Gastroesophageal sphincter (tissue), 4 donors: Measurements from ENCODE around the gene ITPKB. TPM values are rescaled to one million over a fixed set of nuclear protein-coding genes. Genes with fewer than 3 reads are reported as not detected.

ENCODE experiments used
- ATAC-seq: fragments of 150-250 bp; one replicate; pipeline ENCODE4 v1.9.1; 2016; ENCODE audit warnings: mild to moderate bottlenecking, moderate library complexity
- H3K27ac ChIP-seq, 4 donors: fragments of 200-600 bp; sonication (generic) in 3 of 4; 1 replicate in 3 of 4; 2 replicates in 1 of 4; pipeline ENCODE4 v1.5.1; 2016 to 2019
- H3K27me3 ChIP-seq: fragments of 200-600 bp; sonication (generic); one replicate; pipeline ENCODE4 v1.5.1; 2019
- H3K36me3 ChIP-seq, 2 donors: fragments of 200-600 bp; sonication (generic); one replicate each; pipeline ENCODE4 v1.5.1; 2019; ENCODE audit warnings: control low read depth in 1 of 2
- H3K4me1 ChIP-seq, 3 donors: fragments of 200-600 bp; sonication (generic); 1 replicate in 2 of 3; 2 replicates in 1 of 3; pipeline ENCODE4 v1.5.1; 2016 to 2019; ENCODE audit warnings: control low read depth in 2 of 3
- H3K4me3 ChIP-seq, 2 donors: fragments of 200-600 bp; sonication (generic); one replicate each; pipeline ENCODE4 v1.5.1; 2019; ENCODE audit warnings: mild to moderate bottlenecking in 1 of 2, moderate library complexity in 1 of 2
- H3K9me3 ChIP-seq, 3 donors: fragments of 200-600 bp; sonication (generic); one replicate each; pipeline ENCODE4 v1.5.1; 2017 to 2019; ENCODE audit warnings: control low read depth in 2 of 3
- CTCF ChIP-seq, 4 experiments: fragments of 200-600 bp in 2 of 4; fragments of 450-650 bp in 2 of 4; sonication (generic) in 1 of 4; IDR thresholded peaks; one replicate each; pipeline ENCODE4 v1.5.1; 2017 to 2019; ENCODE audit warnings: antibody characterized with exemption in 4 of 4, mild to moderate bottlenecking in 2 of 4, moderate library complexity in 2 of 4
- EP300 ChIP-seq: sonication (generic); formaldehyde crosslinking; IDR thresholded peaks from one replicate; pipeline ENCODE4 v1.6.1; 2017; ENCODE audit warnings: antibody characterized with exemption, mild to moderate bottlenecking
- POLR2A ChIP-seq, 2 donors: fragments of 450-650 bp; IDR thresholded peaks; one replicate each; pipeline ENCODE4 v1.6.1; 2017; ENCODE audit warnings: antibody characterized with exemption in 2 of 2, mild to moderate bottlenecking in 2 of 2, moderate library complexity in 1 of 2
- POLR2AphosphoS5 ChIP-seq: sonication (generic); formaldehyde crosslinking; IDR thresholded peaks from one replicate; pipeline ENCODE4 v1.6.1; 2017; ENCODE audit warnings: antibody characterized with exemption
- WGBS, 2 donors: methylation state at CpG; one replicate each; pipeline ENCODE4 v1.1.5; 2018; ENCODE audit warnings: low coverage in 1 of 2; 5-methylcytosine and 5-hydroxymethylcytosine counted together
- total RNA-seq, 4 donors: library from RNA; depleted of rRNA; stranded (reverse); fragments of >200 nt; gene quantifications; one replicate each; pipeline ENCODE4 v1.1.0, GENCODE V29; 2016

Gene ITPKB
- total RNA-seq, 4 donors from 2014 or later = 75.0 to 184 (median 94.2) TPM

- no peak overlapping the region for H3K27ac ChIP-seq
- H3K36me3 ChIP-seq = no peaks in the 10 kb centered on the region
- TF ChIP-seq POLR2A (IDR thresholded peaks at IDR 0.05) (no peak), CTCF (IDR thresholded peaks at IDR 0.05) (no peak), POLR2AphosphoS5 (no peak), EP300 (no peak)
- no peaks in the 10 kb centered on the region for H3K27me3 ChIP-seq
- WGBS, 2 donors = 26 to 27% methylated on average over 1 of the region's 1 CpG
- H3K9me3 ChIP-seq = no peaks in the 10 kb centered on the region
- no peak for ATAC-seq
- no peaks in the 10 kb centered on the region for H3K4me1 ChIP-seq
- H3K4me3 ChIP-seq = no peak overlapping the region
These were observed 22.2 kb upstream of the ITPKB start for GRCh38 chr1:226761322-226761721.

- no peak overlapping the region for H3K4me3 ChIP-seq
- H3K4me1 ChIP-seq = no peaks in the 10 kb centered on the region
- 86 to 95% methylated on average over 9 of the region's 9 CpGs for WGBS, 2 donors
- no peak for ATAC-seq
- no peaks in the 10 kb centered on the region for H3K27me3 ChIP-seq
- H3K36me3 ChIP-seq = no peaks in the 10 kb centered on the region
- no peak overlapping the region for H3K27ac ChIP-seq
- TF ChIP-seq EP300 (no peak), POLR2A (IDR thresholded peaks at IDR 0.05) (no peak), POLR2AphosphoS5 (no peak), CTCF (IDR thresholded peaks at IDR 0.05) (no peak)
- H3K9me3 ChIP-seq = no peaks in the 10 kb centered on the region
These were observed 15.9 kb upstream of the ITPKB start for GRCh38 chr1:226754793-226755533.

- Histone ChIP-seq H3K27ac (no peak overlapping the region), H3K27me3 (no peaks in the 10 kb centered on the region), H3K9me3 (no peaks in the 10 kb centered on the region), H3K4me3 (no peak overlapping the region), H3K4me1 (no peaks in the 10 kb centered on the region), H3K36me3 (no peaks in the 10 kb centered on the region)
- 86 to 97% methylated on average over 5 to 7 of the region's 7 CpGs for WGBS, 2 donors
- TF ChIP-seq CTCF (IDR thresholded peaks at IDR 0.05) = no peak
- no peak for TF ChIP-seq POLR2A (IDR thresholded peaks at IDR 0.05)
- TF ChIP-seq EP300 = no peak
- TF ChIP-seq POLR2AphosphoS5 = no peak
- ATAC-seq = no peak
These were observed 15.0 kb upstream of the ITPKB start for GRCh38 chr1:226754097-226754496.

- H3K36me3 ChIP-seq = no peaks in the 10 kb centered on the region
- H3K9me3 ChIP-seq = no peaks in the 10 kb centered on the region
- H3K4me3 ChIP-seq = no peak overlapping the region
- no peaks in the 10 kb centered on the region for H3K27me3 ChIP-seq
- H3K27ac ChIP-seq = no peak overlapping the region
- WGBS, 2 donors = 75% methylated on average over 3 of the region's 3 CpGs; no CpG with 5 or more reads in 1 of the 2 donors
- TF ChIP-seq EP300 (no peak), POLR2AphosphoS5 (no peak), CTCF (IDR thresholded peaks at IDR 0.05) (no peak), POLR2A (IDR thresholded peaks at IDR 0.05) (no peak)
- no peaks in the 10 kb centered on the region for H3K4me1 ChIP-seq
- ATAC-seq = no peak
These were observed 12.6 kb upstream of the ITPKB start for GRCh38 chr1:226751703-226752102.

GRCh38 chr1:226751214-226751613 is 12.1 kb upstream of the ITPKB start:
- H3K9me3 ChIP-seq = no peaks in the 10 kb centered on the region
- no peak overlapping the region for H3K27ac ChIP-seq
- no peak for ATAC-seq
- H3K27me3 ChIP-seq = no peaks in the 10 kb centered on the region
- 100% methylated on average over 1 of the region's 2 CpGs for whole genome bisulfite sequencing, 2 donors
- H3K36me3 ChIP-seq = no peaks in the 10 kb centered on the region
- no peak overlapping the region for H3K4me3 ChIP-seq
- TF ChIP-seq CTCF (IDR thresholded peaks at IDR 0.05) (no peak), POLR2A (IDR thresholded peaks at IDR 0.05) (no peak), EP300 (no peak), POLR2AphosphoS5 (no peak)
- H3K4me1 ChIP-seq = no peaks in the 10 kb centered on the region
